Adrenal gland (tissue), 12 donors: ENCODE measurements around the gene SVIL. TPM values are rescaled to one million over a fixed set of nuclear protein-coding genes. Genes with fewer than 3 reads are reported as not detected.

Experiments used
- DNase-seq, 7 donors: peaks; one replicate each; pipeline ENCODE4 v3.0.0-alpha.2; 2019 to 2020
- H3K27ac ChIP-seq, 5 donors: fragments of 200-600 bp; sonication (generic) in 4 of 5; 1 replicate in 3 of 5; 2 replicates in 2 of 5; pipeline versions ENCODE4 v1.5.1 to v1.8.0; 2016 to 2020; ENCODE audit warnings: mild to moderate bottlenecking in 1 of 5
- H3K27me3 ChIP-seq: fragments of 200-600 bp; 2 replicates; pipeline ENCODE4 v1.8.0; 2021
- H3K36me3 ChIP-seq, 2 donors: fragments of 200-600 bp; replicated peaks in 1 of 2; 1 replicate in 1 of 2; 2 replicates in 1 of 2; pipeline versions ENCODE4 v1.5.1 to v1.8.0; 2018 to 2022
- H3K4me1 ChIP-seq, 2 donors: fragments of 200-600 bp; replicated peaks in 1 of 2; 1 replicate in 1 of 2; 2 replicates in 1 of 2; pipeline versions ENCODE4 v1.5.1 to v1.8.0; 2018 to 2021
- H3K4me3 ChIP-seq, 4 donors: fragments of 200-600 bp; sonication (generic) in 3 of 4; one replicate each; pipeline ENCODE4 v1.5.1; 2016 to 2018
- H3K9me3 ChIP-seq, 3 donors: fragments of 200-600 bp; sonication (generic) in 1 of 3; replicated peaks in 1 of 3; 1 replicate in 2 of 3; 2 replicates in 1 of 3; pipeline versions ENCODE4 v1.5.1 to v1.8.0; 2016 to 2021
- POLR2A ChIP-seq, 2 donors: fragments of 450-650 bp; IDR thresholded peaks; one replicate each; pipeline ENCODE4 v1.6.1; 2017; ENCODE audit warnings: antibody characterized with exemption in 2 of 2, mild to moderate bottlenecking in 2 of 2, moderate library complexity in 1 of 2
- WGBS, 4 donors: extraction: QIAGEN DNeasy Blood & Tissue Kit in 2 of 4; methylation state at CpG; one replicate each; pipeline versions ENCODE4 v1.1.5 to v1.1.7; 2013 to 2017; 5-methylcytosine and 5-hydroxymethylcytosine counted together
- intact Hi-C, 2 donors: fragments of 100-400 bp; cut with DNase I; formaldehyde crosslinking; loops; one replicate each; pipeline versions ENCODE4 v1.14.1 to v1.15.0; 2022 to 2023
- polyA plus RNA-seq, 3 donors: library from polyadenylated mRNA; stranded (reverse); fragments of 200-250 nt in 2 of 3; fragments of 350-450 nt in 1 of 3; fragmentation: Illumina TruSeq in 1 of 3; extraction: RNeasy Lipid Tissue Mini Kit (QIAGEN cat#74804) in 1 of 3; gene quantifications; one replicate each; pipeline ENCODE4 v1.2.3, GENCODE V29; 2013 to 2014
- total RNA-seq, 9 donors: library from RNA; depleted of rRNA in 4 of 9; stranded (reverse); fragments of >200 nt in 4 of 9; fragments of 120-200 nt in 1 of 9; fragmentation: NEBNext Ultra II Directional in 1 of 9; extraction: Animal tissue kit (Norgen Biotek cat#: 25700) in 1 of 9; gene quantifications; one replicate each; pipeline versions ENCODE4 v1.1.0 to v1.2.4, GENCODE V29; 2013 to 2023
- TF ChIP-seq, protein P1 (sequence below), 6 experiments: fragments of 450-650 bp in 4 of 6; fragments of 200-600 bp in 2 of 6; sonication (generic) in 1 of 6; IDR thresholded peaks; 1 replicate in 5 of 6; 2 replicates in 1 of 6; pipeline versions ENCODE4 v1.5.1 to v1.8.0; 2016 to 2021; ENCODE audit warnings: antibody characterized with exemption in 6 of 6, mild to moderate bottlenecking in 2 of 6, moderate library complexity in 1 of 6
- donor health status: healthy with polysubstance abuse.
- donor health status: Bipolar disorder and iron deficiency.
- donor health status: DM: yes; HTN: yes; CAD: no.
- donor health status: DM: no; HTN: no; CAD: no.
- donor health status: DM: no; HTN: no; CAD: no.
- donor health status: DM: yes; HTN: yes; CAD: no.

The SVIL gene
- total and polyA plus RNA-seq, 12 donors, result 6.7 to 73.1 (median 26.0) TPM

DNA sequence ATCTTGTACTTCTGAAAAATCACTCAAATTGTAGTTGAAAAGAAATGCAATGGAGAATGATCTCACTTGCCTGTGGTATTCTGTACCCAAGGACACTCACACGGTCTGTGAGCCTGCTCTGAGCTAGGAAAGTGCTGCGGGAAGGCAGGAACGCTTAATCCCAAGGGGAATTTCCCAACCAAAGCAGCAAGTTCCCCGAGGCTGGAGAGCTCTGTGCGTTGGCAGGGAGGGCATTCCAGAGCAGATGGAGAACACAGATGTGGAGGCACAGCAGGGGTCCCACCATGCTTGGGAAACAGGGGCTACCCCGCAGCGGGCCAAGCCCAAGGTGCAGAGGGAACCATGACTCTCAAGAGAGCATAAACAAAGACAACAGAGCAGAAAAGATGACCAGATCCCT, 13.6 kb downstream of the SVIL start:
- H3K4me1 ChIP-seq, result no peaks in the 10 kb centered on the region
- peak in 6 of 7 donors; percentile 19 to 52 (median 36) for DNase-seq
- TF ChIP-seq, protein P1, sequence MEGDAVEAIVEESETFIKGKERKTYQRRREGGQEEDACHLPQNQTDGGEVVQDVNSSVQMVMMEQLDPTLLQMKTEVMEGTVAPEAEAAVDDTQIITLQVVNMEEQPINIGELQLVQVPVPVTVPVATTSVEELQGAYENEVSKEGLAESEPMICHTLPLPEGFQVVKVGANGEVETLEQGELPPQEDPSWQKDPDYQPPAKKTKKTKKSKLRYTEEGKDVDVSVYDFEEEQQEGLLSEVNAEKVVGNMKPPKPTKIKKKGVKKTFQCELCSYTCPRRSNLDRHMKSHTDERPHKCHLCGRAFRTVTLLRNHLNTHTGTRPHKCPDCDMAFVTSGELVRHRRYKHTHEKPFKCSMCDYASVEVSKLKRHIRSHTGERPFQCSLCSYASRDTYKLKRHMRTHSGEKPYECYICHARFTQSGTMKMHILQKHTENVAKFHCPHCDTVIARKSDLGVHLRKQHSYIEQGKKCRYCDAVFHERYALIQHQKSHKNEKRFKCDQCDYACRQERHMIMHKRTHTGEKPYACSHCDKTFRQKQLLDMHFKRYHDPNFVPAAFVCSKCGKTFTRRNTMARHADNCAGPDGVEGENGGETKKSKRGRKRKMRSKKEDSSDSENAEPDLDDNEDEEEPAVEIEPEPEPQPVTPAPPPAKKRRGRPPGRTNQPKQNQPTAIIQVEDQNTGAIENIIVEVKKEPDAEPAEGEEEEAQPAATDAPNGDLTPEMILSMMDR (IDR thresholded peaks at IDR 0.05), result no peak
- TF ChIP-seq POLR2A (IDR thresholded peaks at IDR 0.05), result no peak
- no peaks in the 10 kb centered on the region for H3K27me3 ChIP-seq
- H3K9me3 ChIP-seq, result no peaks in the 10 kb centered on the region
- H3K36me3 ChIP-seq, result no peaks in the 10 kb centered on the region
- H3K4me3 ChIP-seq, result no peak overlapping the region
- H3K27ac ChIP-seq, result peak overlapping the region in 1 of 5 donors; percentile 1
- 68 to 82% (median 74%) methylated on average over 6 to 7 of the region's 7 CpGs for whole genome bisulfite sequencing, 4 donors
- intact Hi-C loops, result no loop called here

DNA sequence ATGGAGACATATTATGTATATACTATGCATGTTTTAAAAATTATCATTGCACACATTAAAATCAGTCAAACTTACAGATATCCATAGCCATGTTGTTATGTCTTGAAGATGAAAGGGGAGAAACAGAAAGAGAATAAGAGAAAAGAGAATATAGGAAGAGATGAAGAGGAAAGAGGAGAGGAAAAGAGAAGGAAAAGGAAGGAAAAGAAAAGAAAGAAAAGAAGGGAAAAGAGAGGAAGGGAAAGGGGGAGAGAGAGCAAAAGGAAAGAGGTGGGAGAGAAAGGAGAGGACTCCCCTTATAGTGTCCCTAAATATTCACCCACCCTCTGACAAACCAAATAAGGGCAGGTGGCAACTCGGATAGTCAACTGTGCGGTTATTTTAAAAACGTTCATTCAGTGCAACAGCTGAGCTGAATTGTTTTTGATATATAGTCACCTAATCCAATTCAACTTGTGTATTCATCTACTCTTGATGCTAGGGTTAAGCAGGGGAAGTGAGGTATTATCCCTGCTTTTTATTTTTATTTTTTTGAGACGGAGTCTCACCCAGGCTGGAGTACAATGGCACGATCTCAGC, 14.6 kb downstream of the SVIL start:
- H3K4me1 ChIP-seq, result no peaks in the 10 kb centered on the region

DNA sequence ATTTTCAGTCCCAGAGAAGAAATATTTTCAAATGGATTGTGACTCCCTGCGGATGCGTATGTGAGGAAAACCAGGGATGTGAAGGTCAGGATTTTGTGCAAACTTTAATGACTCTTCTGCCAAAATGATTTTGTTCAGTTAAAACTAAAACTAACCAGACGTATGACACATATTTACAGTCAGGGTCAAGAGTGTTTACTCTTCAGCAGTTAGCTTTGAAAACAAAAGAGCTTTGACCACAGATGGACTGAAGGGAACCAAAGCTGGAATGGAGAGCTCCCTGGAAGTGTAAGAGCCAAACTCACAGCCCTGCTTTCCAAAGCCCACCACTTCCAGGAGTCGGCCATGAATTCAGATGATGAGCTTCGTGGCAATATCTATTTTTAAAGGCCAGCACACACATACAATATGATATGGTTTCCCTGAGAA, 15.5 kb downstream of the SVIL start:
- Histone ChIP-seq H3K4me3 (no peak overlapping the region), H3K4me1 (no peaks in the 10 kb centered on the region), H3K9me3 (no peaks in the 10 kb centered on the region), H3K27ac (peak overlapping the region in 3 of 5 donors; percentile 6 to 58 (median 23)), H3K27me3 (no peaks in the 10 kb centered on the region), H3K36me3 (no peaks in the 10 kb centered on the region)
- 34 to 42% (median 38%) methylated on average over 5 of the region's 5 CpGs for WGBS, 4 donors
- TF ChIP-seq, protein P1 (IDR thresholded peaks at IDR 0.05), result no peak
- TF ChIP-seq POLR2A (IDR thresholded peaks at IDR 0.05), result no peak
- DNase-seq, result peak in 1 of 7 donors; percentile 15
- intact Hi-C loops, result no loop called here

More for the DNA sequence above, 14.6 kb downstream of the SVIL start:
- TF ChIP-seq, protein P1 (IDR thresholded peaks at IDR 0.05), result no peak
- TF ChIP-seq POLR2A (IDR thresholded peaks at IDR 0.05), result no peak
- no peak for DNase-seq
- Histone ChIP-seq H3K36me3 (no peaks in the 10 kb centered on the region), H3K27me3 (no peaks in the 10 kb centered on the region), H3K9me3 (no peaks in the 10 kb centered on the region), H3K27ac (no peak overlapping the region), H3K4me3 (no peak overlapping the region)
- intact Hi-C loops, result no loop called here
- WGBS, 4 donors, result 79 to 94% (median 89%) methylated on average over 5 of the region's 5 CpGs

DNA sequence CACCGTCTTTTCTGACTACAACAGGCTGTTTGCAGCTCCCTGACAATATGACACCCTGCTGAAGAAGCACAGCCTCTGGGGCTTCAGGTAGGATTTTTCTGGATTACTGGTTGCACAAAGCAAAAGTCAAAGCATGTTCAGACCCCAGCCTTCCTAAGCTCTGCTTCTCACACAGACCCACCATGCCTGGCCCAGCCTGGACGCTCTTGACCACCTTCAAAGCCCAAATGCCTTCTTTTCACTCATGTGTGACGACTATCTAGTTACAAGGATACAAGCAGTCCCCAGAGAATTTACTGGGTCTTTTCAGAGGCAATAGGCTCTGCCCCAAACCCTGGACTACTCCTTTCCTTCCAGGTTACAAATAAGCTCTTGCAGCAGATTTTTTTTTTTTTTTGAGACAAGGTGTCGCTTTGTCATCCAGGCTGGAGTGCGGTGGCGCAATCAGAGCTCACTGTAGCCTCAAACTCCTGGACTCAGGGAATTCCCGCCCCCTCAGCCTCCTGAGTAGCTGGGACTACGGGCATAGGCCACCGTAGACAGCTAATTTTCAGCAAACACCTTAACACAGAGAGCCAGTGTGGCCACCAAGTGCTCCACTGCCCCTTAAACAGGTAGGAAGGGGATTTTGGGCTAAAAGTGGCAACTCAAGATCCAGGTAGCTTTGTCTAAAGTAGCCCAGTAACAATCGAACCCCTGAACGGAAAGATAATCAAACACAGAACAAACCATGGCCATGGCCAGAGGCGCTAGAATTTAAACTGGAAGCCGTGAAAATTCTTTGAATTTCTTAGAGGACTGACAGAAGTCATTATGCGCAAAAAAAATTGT, 16.2 kb downstream of the SVIL start:
- H3K36me3 ChIP-seq, result no peaks in the 10 kb centered on the region
- WGBS, 4 donors, result 83 to 91% (median 87%) methylated on average over 14 of the region's 14 CpGs
- TF ChIP-seq POLR2A (IDR thresholded peaks at IDR 0.05), result no peak
- TF ChIP-seq, protein P1 (IDR thresholded peaks at IDR 0.05), result no peak
- intact Hi-C loops, result no loop called here
- no peaks in the 10 kb centered on the region for H3K27me3 ChIP-seq
- peak in 4 of 7 donors; percentile 25 to 50 (median 33) for DNase-seq
- no peak overlapping the region for H3K4me3 ChIP-seq
- no peaks in the 10 kb centered on the region for H3K9me3 ChIP-seq
- H3K4me1 ChIP-seq, result no peaks in the 10 kb centered on the region
- H3K27ac ChIP-seq, result peak overlapping the region in 3 of 5 donors; percentile 6 to 63 (median 23)
